Subcutaneous adipose tissue (tissue), 4 donors: ENCODE data around the gene GALNS. TPM values are rescaled to one million over a fixed set of nuclear protein-coding genes. Genes with fewer than 3 reads are reported as not detected.

ENCODE experiments used
- CTCF ChIP-seq: fragments of 450-650 bp; IDR thresholded peaks from one replicate; pipeline ENCODE4 v1.5.1; 2016; ENCODE audit warnings: low read depth, mild to moderate bottlenecking, control low read depth, antibody characterized with exemption, moderate library complexity
- total RNA-seq, 4 donors: library from RNA; depleted of rRNA; stranded (reverse); fragments of >200 nt; gene quantifications; one replicate each; pipeline ENCODE4 v1.1.0, GENCODE V29; 2016

GALNS gene
- total RNA-seq, 4 donors from 2014 or later, result 17.2 to 48.6 (median 18.2) TPM

DNA sequence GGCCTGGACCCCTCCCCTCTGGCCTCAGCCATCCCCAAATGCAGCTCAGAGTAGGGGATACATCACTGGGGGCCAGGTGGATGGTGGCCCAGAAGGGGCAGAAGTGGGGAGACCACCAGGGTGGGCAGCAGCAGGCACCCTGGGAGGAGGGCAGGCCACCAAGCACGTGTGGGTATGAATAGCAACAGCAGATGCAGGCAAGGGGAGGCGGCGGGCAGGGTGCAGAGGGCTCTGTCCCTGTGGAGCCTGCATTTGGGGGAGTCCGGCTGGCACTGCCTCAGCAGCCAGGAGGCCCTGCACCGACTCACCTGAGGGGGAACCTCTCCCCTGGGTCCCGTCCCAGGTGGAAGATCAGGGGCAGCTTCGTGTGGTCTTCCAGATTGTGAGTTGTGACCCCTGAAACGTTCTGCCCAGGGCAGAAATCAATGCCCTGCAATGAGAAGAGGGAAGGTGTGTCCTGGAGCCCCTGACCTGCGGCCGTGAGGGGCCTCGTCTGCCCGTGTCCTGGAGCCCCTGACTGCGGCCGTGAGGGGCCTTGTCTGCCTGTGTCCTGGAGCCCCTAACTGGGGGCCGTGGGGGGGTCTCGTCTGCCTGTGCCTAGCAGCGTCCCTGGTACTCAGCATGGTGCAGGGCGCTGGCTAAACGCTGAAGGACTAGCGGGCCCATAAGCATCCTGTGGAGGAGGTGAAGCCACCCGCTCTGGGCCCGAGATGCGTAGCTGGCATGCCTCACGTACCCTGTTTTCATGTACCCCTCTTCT lies 34.3 kb downstream of the GALNS start:
- TF ChIP-seq CTCF, result no peak

GRCh38 chr16:88821168-88821850 lies 35.4 kb downstream of the GALNS start:
- no peak for TF ChIP-seq CTCF

DNA sequence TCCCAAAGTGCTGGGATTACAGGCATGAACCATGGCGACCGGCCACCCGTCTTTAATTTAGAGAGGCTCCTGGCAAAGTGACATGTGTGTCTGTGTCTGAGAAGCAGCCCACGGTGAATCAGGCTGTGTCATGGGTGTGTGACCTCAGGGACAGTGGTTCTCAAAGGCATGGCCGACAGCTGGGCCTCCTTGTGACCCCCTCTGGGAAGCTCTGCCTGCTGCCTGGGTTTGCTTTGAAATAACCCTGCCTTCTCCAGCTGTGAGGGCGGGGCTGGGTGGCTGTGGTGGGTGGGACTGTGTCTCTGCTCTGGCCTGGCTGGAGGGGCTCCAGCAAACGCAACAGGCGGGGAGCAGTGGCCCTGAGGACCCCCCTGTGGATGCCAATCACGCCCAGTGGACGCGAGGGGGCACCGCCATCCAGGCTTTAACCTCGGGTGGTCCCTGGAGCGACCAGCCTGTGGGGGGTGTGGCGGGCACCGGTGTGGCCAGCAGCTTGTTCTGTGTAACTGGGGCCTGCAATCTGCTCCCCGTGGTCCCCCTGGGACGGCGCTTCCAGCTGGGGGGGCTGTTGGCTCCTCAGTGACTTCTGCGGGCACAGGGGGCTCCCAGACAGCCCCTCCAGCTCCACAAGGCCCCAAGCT lies 36.2 kb downstream of the GALNS start:
- TF ChIP-seq CTCF, result no peak

GRCh38 chr16:88819126-88819525 lies 37.6 kb downstream of the GALNS start:
- TF ChIP-seq CTCF, result no peak

- no peak for TF ChIP-seq CTCF
These were observed 38.2 kb downstream of the GALNS start for GRCh38 chr16:88818575-88818874.

GRCh38 chr16:88817785-88818574 lies 38.8 kb downstream of the GALNS start:
- TF ChIP-seq CTCF, result no peak
